HepG2 (cell line): Measurements from ENCODE around the gene MYLK3. TPM values are rescaled to one million over a fixed set of nuclear protein-coding genes. Genes with fewer than 3 reads are reported as not detected.

Experiments
- AKNA ChIP-seq: sonication (generic); formaldehyde crosslinking; IDR thresholded peaks from 2 replicates; pipeline ENCODE4 v1.4.0; 2020; ENCODE audit warnings: missing genetic modification reagents, borderline replicate concordance
- GLMP ChIP-seq: sonication (generic); formaldehyde crosslinking; IDR thresholded peaks from 2 replicates; pipeline ENCODE4 v1.9.0; 2021; ENCODE audit warnings: missing genetic modification reagents, mild to moderate bottlenecking, borderline replicate concordance
- HNF1A ChIP-seq, 2 experiments: sonication (generic) in 1 of 2; formaldehyde crosslinking in 1 of 2; IDR thresholded peaks; 2 replicates each; pipeline versions ENCODE4 v1.4.0 to v1.6.1; 2016 to 2020; ENCODE audit warnings: borderline replicate concordance in 1 of 2, low read depth in 1 of 2, mild to moderate bottlenecking in 1 of 2, missing genetic modification reagents in 1 of 2
- NRL ChIP-seq: sonication (generic); formaldehyde crosslinking; IDR thresholded peaks from 2 replicates; pipeline ENCODE4 v1.5.0; 2020; ENCODE audit warnings: missing genetic modification reagents, mild to moderate bottlenecking, moderate library complexity, borderline replicate concordance
- RARG ChIP-seq: sonication (generic); formaldehyde crosslinking; IDR thresholded peaks from 2 replicates; pipeline ENCODE4 v1.4.0; 2020; ENCODE audit warnings: low read depth, mild to moderate bottlenecking, missing genetic modification reagents
- RXRA ChIP-seq: sonication (generic); formaldehyde crosslinking; IDR thresholded peaks from 2 replicates; pipeline ENCODE4 v1.5.1; 2020; ENCODE audit warnings: missing genetic modification reagents
- SOX13 ChIP-seq, 3 experiments: fragments of 450-650 bp in 1 of 3; sonication (generic) in 1 of 3; formaldehyde crosslinking in 1 of 3; IDR thresholded peaks in 2 of 3; conservative IDR thresholded peaks in 1 of 3; 2 replicates each; pipeline versions ENCODE4 v1.5.0 to v1.6.1; 2016 to 2020; ENCODE audit warnings: antibody characterized with exemption in 1 of 3, mild to moderate bottlenecking in 1 of 3, missing compliant biosample characterization in 1 of 3, missing genetic modification reagents in 1 of 3, moderate library complexity in 1 of 3
- TCF12 ChIP-seq, 2 experiments: fragments of 450-650 bp in 1 of 2; sonication (generic) in 1 of 2; formaldehyde crosslinking in 1 of 2; IDR thresholded peaks; 2 replicates each; pipeline versions ENCODE4 v1.6.1 to v1.8.0; 2017 to 2022; ENCODE audit warnings: antibody characterized with exemption in 1 of 2, mild to moderate bottlenecking in 1 of 2, missing genetic modification reagents in 1 of 2, moderate library complexity in 1 of 2
- ZEB1 ChIP-seq: IDR thresholded peaks from 2 replicates; pipeline ENCODE4 v1.6.1; 2012; ENCODE audit warnings: mild to moderate bottlenecking, low read depth, inconsistent platforms; ENCODE audit not compliant: insufficient replicate concordance
- ZNF816 ChIP-seq: sonication (generic); formaldehyde crosslinking; IDR thresholded peaks from 2 replicates; pipeline ENCODE4 v1.8.0; 2022; ENCODE audit warnings: missing genetic modification reagents, mild to moderate bottlenecking, borderline replicate concordance
- ZNF841 ChIP-seq: sonication (generic); formaldehyde crosslinking; IDR thresholded peaks from 2 replicates; pipeline ENCODE4 v1.8.1; 2023; ENCODE audit warnings: missing genetic modification reagents, borderline replicate concordance
- ZSCAN12 ChIP-seq: sonication (generic); formaldehyde crosslinking; IDR thresholded peaks from 2 replicates; pipeline ENCODE4 v1.9.0; 2021; ENCODE audit warnings: mild to moderate bottlenecking, missing genetic modification reagents
- ZSCAN9 ChIP-seq: IDR thresholded peaks from 2 replicates; pipeline ENCODE4 v1.6.1; 2016; ENCODE audit warnings: borderline replicate concordance
- polyA plus RNA-seq, 8 experiments: library from polyadenylated mRNA; depleted of rRNA in 3 of 8; stranded (reverse) in 7 of 8; unstranded in 1 of 8; fragments of >200 nt; fragmentation: Illumina TruSeq in 4 of 8; extraction: Trizol in 4 of 8; gene quantifications; 2 replicates each; pipeline versions ENCODE4 v1.2.1 to v1.2.3, GENCODE V29; 2011 to 2016; ENCODE audit warnings: low read depth in 4 of 8, missing spikeins in 1 of 8, mixed read lengths in 1 of 8; ENCODE audit not compliant: insufficient read depth in 1 of 8
- total RNA-seq, 5 experiments: library from RNA; depleted of rRNA; stranded (reverse); fragments of >200 nt; fragmentation: Illumina TruSeq; extraction: Trizol; gene quantifications; 2 replicates each; pipeline ENCODE4 v1.2.3, GENCODE V29; 2016; ENCODE audit warnings: low read depth in 1 of 5

Gene MYLK3
- total and polyA plus RNA-seq, 2 of the 13 experiments (the other 11 are each of a cell fraction or from before 2014, with no cell fraction given), result 0.04 to 0.18 TPM

- TF ChIP-seq AKNA (no peak), ZSCAN9 (CRISPR knock-in tag) (no peak), RXRA (no peak), RARG (CRISPR knock-in tag) (no peak), ZNF816 (CRISPR knock-in tag) (no peak), TCF12 (IDR thresholded peaks at IDR 0.05) (no peak), TCF12 (CRISPR knock-in tag; IDR thresholded peaks at IDR 0.05) (no peak), GLMP (CRISPR knock-in tag) (no peak), ZSCAN12 (CRISPR knock-in tag) (no peak), ZNF841 (CRISPR knock-in tag) (no peak), HNF1A (IDR thresholded peaks at IDR 0.05; ENCODE audit: low read depth) (no peak), HNF1A (CRISPR knock-in tag; IDR thresholded peaks at IDR 0.05; ENCODE audit: borderline replicate concordance) (no peak), SOX13 (IDR thresholded peaks at IDR 0.05) (no peak; the same call in 1 of the 2 replicates), SOX13 (CRISPR knock-in tag; conservative IDR thresholded peaks at IDR 0.05 in 1 of 2, IDR thresholded peaks at IDR 0.05 in 1 of 2) (peak in 1 of 2 experiments; percentile 39; a peak in 1 of 4 replicates), ZEB1 (no peak), NRL (CRISPR knock-in tag) (no peak)
Observed at GRCh38 chr16:46746821-46747776, 1.0 kb downstream of the MYLK3 start (continued).
